Tibial nerve (tissue), 4 donors: ENCODE data around the gene FSTL4. TPM values are rescaled to one million over a fixed set of nuclear protein-coding genes. Genes with fewer than 3 reads are reported as not detected.

Source experiments
- DNase-seq, 2 donors: peaks; one replicate each; pipeline ENCODE4 v3.0.0-alpha.2; 2019; ENCODE audit warnings: low spot score in 2 of 2
- H3K27ac ChIP-seq, 4 donors: fragments of 200-600 bp; sonication (generic) in 3 of 4; one replicate each; pipeline ENCODE4 v1.5.1; 2017 to 2019; ENCODE audit warnings: mild to moderate bottlenecking in 1 of 4
- H3K27me3 ChIP-seq, 2 donors: fragments of 200-600 bp; sonication (generic) in 1 of 2; one replicate each; pipeline versions ENCODE4 v1.5.1 to v1.6.0; 2017 to 2019
- H3K36me3 ChIP-seq, 3 donors: fragments of 200-600 bp; sonication (generic); one replicate each; pipeline ENCODE4 v1.5.1; 2018 to 2019
- H3K4me1 ChIP-seq, 4 donors: fragments of 200-600 bp; sonication (generic) in 3 of 4; one replicate each; pipeline ENCODE4 v1.5.1; 2017 to 2019
- H3K4me3 ChIP-seq, 4 donors: fragments of 200-600 bp; sonication (generic) in 3 of 4; one replicate each; pipeline ENCODE4 v1.5.1; 2017 to 2019; ENCODE audit warnings: mild to moderate bottlenecking in 1 of 4, moderate library complexity in 1 of 4
- H3K9me3 ChIP-seq, 4 donors: fragments of 200-600 bp; sonication (generic) in 3 of 4; one replicate each; pipeline ENCODE4 v1.5.1; 2017 to 2019
- CTCF ChIP-seq, 5 experiments: fragments of 200-600 bp in 3 of 5; fragments of 450-650 bp in 2 of 5; sonication (generic) in 3 of 5; IDR thresholded peaks; one replicate each; pipeline ENCODE4 v1.5.1; 2016 to 2019; ENCODE audit warnings: antibody characterized with exemption in 5 of 5, mild to moderate bottlenecking in 3 of 5, moderate library complexity in 2 of 5
- EP300 ChIP-seq, 2 donors: sonication (generic); formaldehyde crosslinking; IDR thresholded peaks; one replicate each; pipeline ENCODE4 v1.6.1; 2017; ENCODE audit warnings: antibody characterized with exemption in 2 of 2, mild to moderate bottlenecking in 1 of 2
- POLR2A ChIP-seq, 2 donors: fragments of 450-650 bp; IDR thresholded peaks; one replicate each; pipeline ENCODE4 v1.6.1; 2017; ENCODE audit warnings: antibody characterized with exemption in 2 of 2, mild to moderate bottlenecking in 2 of 2, moderate library complexity in 2 of 2
- WGBS, 2 donors: methylation state at CpG; one replicate each; pipeline ENCODE4 v1.1.5; 2018; 5-methylcytosine and 5-hydroxymethylcytosine counted together
- total RNA-seq, 4 donors: library from RNA; depleted of rRNA; stranded (reverse); fragments of >200 nt; gene quantifications; one replicate each; pipeline ENCODE4 v1.1.0, GENCODE V29; 2016

Gene FSTL4
- total RNA-seq, 4 donors from 2014 or later = 0.22 TPM; not detected in 3

GRCh38 chr5:133453084-133453780, 159.1 kb downstream of the FSTL4 start:
- no peak for DNase-seq
- Histone ChIP-seq H3K27ac (no peak overlapping the region), H3K9me3 (no peaks in the 10 kb centered on the region), H3K4me1 (no peaks in the 10 kb centered on the region), H3K36me3 (no peaks in the 10 kb centered on the region), H3K27me3 (no peaks in the 10 kb centered on the region), H3K4me3 (no peak overlapping the region)
- 88 to 90% methylated on average over 4 of the region's 4 CpGs for WGBS, 2 donors
- TF ChIP-seq POLR2A (IDR thresholded peaks at IDR 0.05) = no peak
- TF ChIP-seq EP300 (IDR thresholded peaks at IDR 0.05) = no peak
- no peak for TF ChIP-seq CTCF (IDR thresholded peaks at IDR 0.05)

GRCh38 chr5:133451926-133452325, 160.4 kb downstream of the FSTL4 start:
- Histone ChIP-seq H3K4me3 (no peak overlapping the region), H3K27me3 (no peaks in the 10 kb centered on the region), H3K9me3 (no peaks in the 10 kb centered on the region), H3K4me1 (no peaks in the 10 kb centered on the region), H3K36me3 (no peaks in the 10 kb centered on the region), H3K27ac (no peak overlapping the region)
- TF ChIP-seq CTCF (IDR thresholded peaks at IDR 0.05) = no peak
- no peak for TF ChIP-seq EP300 (IDR thresholded peaks at IDR 0.05)
- TF ChIP-seq POLR2A (IDR thresholded peaks at IDR 0.05) = no peak
- no peak for DNase-seq
- 76 to 100% methylated on average over 1 of the region's 1 CpG for WGBS, 2 donors

GRCh38 chr5:133450286-133450685, 162.1 kb downstream of the FSTL4 start:
- TF ChIP-seq EP300 (IDR thresholded peaks at IDR 0.05) (no peak), CTCF (IDR thresholded peaks at IDR 0.05) (no peak), POLR2A (IDR thresholded peaks at IDR 0.05) (no peak)
- Histone ChIP-seq H3K27me3 (no peaks in the 10 kb centered on the region), H3K27ac (no peak overlapping the region), H3K9me3 (no peaks in the 10 kb centered on the region), H3K4me3 (no peak overlapping the region), H3K36me3 (no peaks in the 10 kb centered on the region), H3K4me1 (no peaks in the 10 kb centered on the region)
- WGBS, 2 donors = 72% methylated on average over 8 of the region's 8 CpGs
- DNase-seq = no peak

GRCh38 chr5:133449181-133449580, 163.2 kb downstream of the FSTL4 start:
- no peak for DNase-seq
- no peaks in the 10 kb centered on the region for H3K9me3 ChIP-seq
- H3K27ac ChIP-seq = no peak overlapping the region
- no peaks in the 10 kb centered on the region for H3K27me3 ChIP-seq
- 88 to 93% methylated on average over 10 of the region's 10 CpGs for WGBS, 2 donors
- TF ChIP-seq POLR2A (IDR thresholded peaks at IDR 0.05) (no peak), EP300 (IDR thresholded peaks at IDR 0.05) (no peak), CTCF (IDR thresholded peaks at IDR 0.05) (no peak)
- H3K4me3 ChIP-seq = no peak overlapping the region
- H3K36me3 ChIP-seq = no peaks in the 10 kb centered on the region
- no peaks in the 10 kb centered on the region for H3K4me1 ChIP-seq

- Histone ChIP-seq H3K27me3 (no peaks in the 10 kb centered on the region), H3K36me3 (no peaks in the 10 kb centered on the region), H3K9me3 (no peaks in the 10 kb centered on the region), H3K27ac (no peak overlapping the region), H3K4me1 (no peaks in the 10 kb centered on the region), H3K4me3 (no peak overlapping the region)
- DNase-seq = no peak
- no peak for TF ChIP-seq EP300 (IDR thresholded peaks at IDR 0.05)
- TF ChIP-seq POLR2A (IDR thresholded peaks at IDR 0.05) = no peak
- TF ChIP-seq CTCF (IDR thresholded peaks at IDR 0.05) = no peak
- WGBS, 2 donors = 81 to 89% methylated on average over 9 of the region's 9 CpGs
These were observed 165.9 kb downstream of the FSTL4 start for GRCh38 chr5:133446440-133446839.
